GM12878 (cell line): ENCODE data around the gene ADAMTS2. TPM values are rescaled to one million over a fixed set of nuclear protein-coding genes. Genes with fewer than 3 reads are reported as not detected.

Source experiments
- ATAC-seq: fragments of 200-7000 bp; cut with Tn5 transposase; 3 replicates; pipeline ENCODE4 v1.9.1; 2020; ENCODE audit warnings: mild to moderate bottlenecking, moderate library complexity
- BruUV-seq: library from RNA; stranded (reverse); fragments of 400-500 nt; replicated peaks from 2 replicates; lab custom pipeline; 2021; lab: Mats Ljungman, UMichigan
- CTCF ChIA-PET: fragments of 300-600 bp; sonication (Branson Sonifier 250); formaldehyde crosslinking; extraction: SDS; loops from one replicate; lab custom pipeline; 2021; ENCODE audit warnings: inconsistent platforms; lab: Yijun Ruan, JAX
- POLR2A ChIA-PET: fragments of 350-600 bp; formaldehyde crosslinking; extraction: SDS; loops from one replicate; lab custom pipeline; 2021; ENCODE audit warnings: inconsistent platforms; lab: Charles Lee
- RAD21 ChIA-PET: fragments of 300-600 bp; sonication (Branson Sonifier 250); formaldehyde crosslinking; loops from one replicate; lab custom pipeline; 2023; ENCODE audit warnings: antibody characterized with exemption; ENCODE audit not compliant: unreplicated experiment; lab: Charles Lee
- SMC1A ChIA-PET: fragments of 300-600 bp; sonication (Branson Sonifier 250); formaldehyde crosslinking; loops from one replicate; lab custom pipeline; 2023; ENCODE audit not compliant: unreplicated experiment, uncharacterized antibody; lab: Charles Lee
- DNase-seq: peaks from one replicate; pipeline ENCODE4 v3.0.0-alpha.2; 2011; ENCODE audit warnings: low read depth, low spot score
- FAIRE-seq: peaks from 3 replicates; lab custom pipeline; 2011; peaks lifted over from hg19 to GRCh38; lab: Jason Lieb, UNC
- H2AFZ ChIP-seq: 2 replicates; pipeline ENCODE4 v1.6.0; 2011; ENCODE audit warnings: low read depth, low read length, control low read depth; ENCODE audit not compliant: control insufficient read depth
- H3K27ac ChIP-seq: 2 replicates; pipeline ENCODE4 v1.5.1; 2011; ENCODE audit warnings: control low read depth; ENCODE audit not compliant: control insufficient read depth, insufficient read depth
- H3K27me3 ChIP-seq, 2 experiments: replicated peaks in 1 of 2; 2 replicates each; pipeline versions ENCODE4 v1.6.0 to v1.6.1; 2011; ENCODE audit warnings: low read length in 1 of 2; ENCODE audit not compliant: control insufficient read depth in 2 of 2, insufficient read depth in 2 of 2
- H3K36me3 ChIP-seq, 2 experiments: 2 replicates each; pipeline ENCODE4 v1.5.1; 2011; ENCODE audit warnings: low read length in 1 of 2; ENCODE audit not compliant: control insufficient read depth in 2 of 2, insufficient read depth in 2 of 2
- H3K4me1 ChIP-seq: 2 replicates; pipeline ENCODE4 v1.6.1; 2011; ENCODE audit warnings: mild to moderate bottlenecking, low read length, moderate library complexity, mixed read lengths; ENCODE audit not compliant: control insufficient read depth, insufficient read depth
- H3K4me2 ChIP-seq: 2 replicates; pipeline ENCODE4 v1.6.0; 2011; ENCODE audit warnings: control low read depth; ENCODE audit not compliant: control insufficient read depth, insufficient read depth
- H3K4me3 ChIP-seq: fragments of 200-600 bp; sonication (generic); 2 replicates; pipeline ENCODE4 v1.5.1; 2016
- H3K79me2 ChIP-seq: 2 replicates; pipeline ENCODE4 v1.6.0; 2011; ENCODE audit warnings: low read length; ENCODE audit not compliant: control insufficient read depth, insufficient read depth
- H3K9ac ChIP-seq: 2 replicates; pipeline ENCODE4 v1.8.0; 2011; ENCODE audit warnings: low read length, control low read depth, mixed read lengths; ENCODE audit not compliant: control insufficient read depth, insufficient read depth
- H3K9me3 ChIP-seq: replicated peaks from 3 replicates; pipeline ENCODE4 v1.5.1; 2011; ENCODE audit warnings: mild to moderate bottlenecking, low read length; ENCODE audit not compliant: control insufficient read depth, insufficient read depth
- H4K20me1 ChIP-seq: 2 replicates; pipeline ENCODE4 v1.6.0; 2011; ENCODE audit not compliant: control insufficient read depth, insufficient read depth
- ATF3 ChIP-seq: IDR thresholded peaks from 2 replicates; pipeline ENCODE4 v1.6.1; 2011; ENCODE audit warnings: low read depth, mild to moderate bottlenecking, low read length, moderate library complexity, borderline replicate concordance; ENCODE audit errors: extremely low read depth
- CBX5 ChIP-seq: sonication (generic); IDR thresholded peaks from 2 replicates; pipeline ENCODE4 v1.6.1; 2016; ENCODE audit warnings: low read depth, moderate library complexity, mild to moderate bottlenecking, inconsistent platforms
- E2F4 ChIP-seq: IDR thresholded peaks from 2 replicates; pipeline ENCODE4 v1.6.1; 2012; ENCODE audit warnings: low read depth, low read length, improper control_type of control experiment
- JUND ChIP-seq: IDR thresholded peaks from 2 replicates; pipeline ENCODE4 v1.6.1; 2012; ENCODE audit warnings: low read depth, mild to moderate bottlenecking, low read length, improper control_type of control experiment, moderate library complexity
- KLF5 ChIP-seq: fragments of 450-650 bp; IDR thresholded peaks from 2 replicates; pipeline ENCODE4 v1.6.1; 2014; ENCODE audit warnings: mild to moderate bottlenecking; ENCODE audit not compliant: partially characterized antibody
- NFYB ChIP-seq: IDR thresholded peaks from 2 replicates; pipeline ENCODE4 v1.6.1; 2011; ENCODE audit warnings: low read depth, mild to moderate bottlenecking, low read length, improper control_type of control experiment, moderate library complexity; ENCODE audit not compliant: insufficient read depth
- TCF3 ChIP-seq: IDR thresholded peaks from 2 replicates; pipeline ENCODE4 v1.6.1; 2012; ENCODE audit warnings: low read depth, mild to moderate bottlenecking, low read length, borderline replicate concordance; ENCODE audit not compliant: insufficient read depth
- WGBS: methylation state at CpG from one replicate; pipeline ENCODE4 v1.1.6; 2016; ENCODE audit warnings: low lambda C conversion rate; ENCODE audit not compliant: insufficient replicate concordance, insufficient coverage; ENCODE audit errors: missing lambda C conversion rate; 5-methylcytosine and 5-hydroxymethylcytosine counted together
- in situ Hi-C: fragments of 300-500 bp; cut with MboI; formaldehyde crosslinking; loops from 9 replicates; pipeline ENCODE4 v1.14.3; 2018; ENCODE audit warnings: mixed read lengths
- intact Hi-C: fragments of 100-400 bp; cut with micrococcal nuclease; formaldehyde crosslinking; loops from one replicate; pipeline ENCODE4 v1.14.2; 2022; ENCODE audit not compliant: unreplicated experiment
- polyA plus RNA-seq, 11 experiments: library from polyadenylated mRNA; depleted of rRNA in 4 of 11; unstranded in 6 of 11; stranded (reverse) in 5 of 11; fragments of >200 nt; fragmentation: Nextera tagmentation in 4 of 11; fragmentation: Illumina TruSeq in 1 of 11; extraction: Ambion mirVana in 4 of 11; extraction: Trizol in 1 of 11; gene quantifications; 1 replicate in 1 of 11; 2 replicates in 10 of 11; pipeline versions ENCODE4 v1.2.1 to v1.2.3, GENCODE V29; 2011 to 2016; ENCODE audit warnings: inconsistent platforms in 2 of 11, missing spikeins in 2 of 11, low read depth in 1 of 11
- total RNA-seq, 4 experiments: library from RNA; depleted of rRNA in 3 of 4; stranded (reverse); fragments of >200 nt in 3 of 4; fragmentation: Illumina TruSeq in 1 of 4; extraction: Trizol in 1 of 4; gene quantifications; 2 replicates each; pipeline versions ENCODE4 v1.2.1 to v1.2.3, GENCODE V29; 2013 to 2021

ADAMTS2 gene
- total and polyA plus RNA-seq, 10 of the 15 experiments (the other 5 are each of a cell fraction or from before 2014, with no cell fraction given), result 0.03 to 0.05 TPM; not detected in 8

DNA sequence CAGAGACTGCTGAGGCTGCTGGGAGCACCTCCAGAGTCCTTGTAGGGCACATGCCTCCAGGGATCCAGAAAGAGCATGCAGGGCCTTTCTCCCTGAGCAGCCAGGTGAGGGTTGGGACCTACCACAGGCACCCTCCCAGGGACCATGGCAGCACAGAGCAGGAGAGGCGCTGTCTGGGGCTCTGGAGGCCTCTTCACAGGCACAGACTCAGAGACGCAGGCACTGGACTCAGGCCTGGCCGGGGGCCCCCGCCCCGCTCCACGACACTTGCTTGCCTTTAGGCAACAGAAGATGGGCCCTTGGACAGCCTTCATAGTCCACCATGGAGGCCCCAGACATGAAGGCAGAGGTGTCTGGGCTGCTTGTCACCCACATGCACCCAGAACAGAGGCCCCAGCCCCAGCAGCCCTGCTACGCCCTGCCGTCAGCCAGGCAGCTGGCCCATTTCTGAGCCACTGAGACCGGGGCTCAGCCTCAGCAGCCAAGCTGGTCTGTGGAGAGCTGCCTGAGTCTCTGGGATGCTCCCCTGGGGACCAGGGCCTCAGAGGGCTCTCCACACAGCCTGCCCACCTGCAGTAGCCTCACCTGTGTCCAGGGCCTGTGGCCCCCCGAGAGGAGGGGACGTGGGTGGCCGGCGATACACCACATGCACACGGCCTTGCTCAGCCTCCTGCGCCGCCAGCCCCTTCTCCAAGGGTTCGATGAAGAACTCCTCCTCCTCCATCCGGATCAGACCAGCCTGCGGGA is 72.8 kb downstream of the ADAMTS2 start:
- ATAC-seq (no peak), FAIRE-seq (no peak), DNase-seq (no peak)
- no peak for TF ChIP-seq TCF3
- no peak for TF ChIP-seq JUND
- no peak for TF ChIP-seq E2F4
- no peak for TF ChIP-seq NFYB
- TF ChIP-seq CBX5, result no peak
- TF ChIP-seq ATF3, result no peak
- TF ChIP-seq KLF5, result no peak
- in situ Hi-C loops, result no loop called here
- Histone ChIP-seq H3K9ac (no peak overlapping the region), H3K27ac (no peak overlapping the region), H3K9me3 (no peaks in the 10 kb centered on the region; the same call in 2 of the 3 replicates), H3K36me3 (no peaks in the 10 kb centered on the region), H4K20me1 (no peaks in the 10 kb centered on the region), H3K4me3 (no peak overlapping the region), H2AFZ (no peak overlapping the region), H3K4me1 (no peaks in the 10 kb centered on the region), H3K79me2 (no peaks in the 10 kb centered on the region), H3K4me2 (no peak overlapping the region), H3K27me3 (no peaks in the 10 kb centered on the region)
- 67% methylated on average over 19 of the region's 19 CpGs for WGBS
- intact Hi-C loops, result no loop called here
- ChIA-PET CTCF (no interaction called here), SMC1A (no interaction called here), RAD21 (no interaction called here), POLR2A (no interaction called here)
- BruUV-seq, result no TSS peak
